WTC11 (cell line): ENCODE data around the gene TVP23A. TPM values are rescaled to one million over a fixed set of nuclear protein-coding genes. Genes with fewer than 3 reads are reported as not detected.

Experiments
- ATAC-seq: fragments of 200-7000 bp; cut with Tn5 transposase; 2 replicates; pipeline ENCODE4 v1.10.0; 2021; ENCODE audit warnings: mild to moderate bottlenecking, moderate library complexity
- CTCF ChIA-PET: fragments of 300-600 bp; sonication (Branson Sonifier 250); formaldehyde crosslinking; loops from one replicate; lab custom pipeline; 2021; ENCODE audit warnings: antibody characterized with exemption; lab: Charles Lee
- POLR2A ChIA-PET: fragments of 350-600 bp; sonication (Branson Sonifier 250); formaldehyde crosslinking; loops from one replicate; lab custom pipeline; 2021; ENCODE audit warnings: antibody characterized with exemption; lab: Charles Lee
- DNase-seq: peaks from one replicate; pipeline ENCODE4 v3.0.0; 2021; ENCODE audit warnings: low spot score
- H3K27ac Mint-ChIP-seq: 2 replicates; pipeline ENCODE4 v1.8.0; 2021; ENCODE audit warnings: mixed read lengths
- H3K27me3 Mint-ChIP-seq: 2 replicates; pipeline ENCODE4 v1.8.0; 2021; ENCODE audit warnings: low read depth, mild to moderate bottlenecking, moderate library complexity, mixed read lengths
- H3K36me3 Mint-ChIP-seq: 2 replicates; pipeline ENCODE4 v1.8.0; 2021; ENCODE audit warnings: mixed read lengths
- H3K4me1 Mint-ChIP-seq: 2 replicates; pipeline ENCODE4 v1.8.0; 2022; ENCODE audit warnings: mixed read lengths
- H3K4me3 Mint-ChIP-seq: 2 replicates; pipeline ENCODE4 v1.8.0; 2021; ENCODE audit warnings: mild to moderate bottlenecking, moderate library complexity, mixed read lengths
- H3K9me3 Mint-ChIP-seq: 2 replicates; pipeline ENCODE4 v1.8.0; 2021; ENCODE audit warnings: mixed read lengths
- CREB1 ChIP-seq: sonication (generic); formaldehyde crosslinking; IDR thresholded peaks from 2 replicates; pipeline ENCODE4 v1.8.0; 2023; ENCODE audit warnings: mild to moderate bottlenecking, missing genetic modification reagents
- ESRRA ChIP-seq: sonication (generic); formaldehyde crosslinking; IDR thresholded peaks from 2 replicates; pipeline ENCODE4 v1.8.1; 2022; ENCODE audit warnings: mild to moderate bottlenecking, missing genetic modification reagents, borderline replicate concordance
- GRHL2 ChIP-seq: fragments of 250-450 bp; sonication (Bioruptor Pico); IDR thresholded peaks from 2 replicates; pipeline ENCODE4 v1.8.0; 2022; ENCODE audit warnings: mild to moderate bottlenecking, moderate library complexity; ENCODE audit not compliant: insufficient replicate concordance, severe bottlenecking
- HMGA2 ChIP-seq: fragments of 250-450 bp; sonication (Bioruptor Pico); IDR thresholded peaks from 2 replicates; pipeline ENCODE4 v1.4.0; 2021; ENCODE audit warnings: mild to moderate bottlenecking, moderate library complexity
- KAT7 ChIP-seq: sonication (generic); formaldehyde crosslinking; IDR thresholded peaks from 2 replicates; pipeline ENCODE4 v1.8.1; 2023; ENCODE audit warnings: missing genetic modification reagents, mild to moderate bottlenecking, borderline replicate concordance
- NFATC4 ChIP-seq: fragments of 250-450 bp; sonication (Bioruptor Pico); IDR thresholded peaks from 2 replicates; pipeline ENCODE4 v1.9.0; 2021; ENCODE audit warnings: mild to moderate bottlenecking
- NFYB ChIP-seq: sonication (generic); formaldehyde crosslinking; conservative IDR thresholded peaks from 2 replicates; pipeline ENCODE4 v1.8.0; 2022; ENCODE audit warnings: low read depth, missing genetic modification reagents
- PRRX2 ChIP-seq: fragments of 250-450 bp; sonication (Bioruptor Pico); IDR thresholded peaks from 2 replicates; pipeline ENCODE4 v1.8.0; 2021; ENCODE audit warnings: mild to moderate bottlenecking
- RELA ChIP-seq: sonication (generic); formaldehyde crosslinking; IDR thresholded peaks from 2 replicates; pipeline ENCODE4 v1.8.1; 2022; ENCODE audit warnings: missing genetic modification reagents, mild to moderate bottlenecking, borderline replicate concordance
- SMAD3 ChIP-seq: sonication (generic); formaldehyde crosslinking; IDR thresholded peaks from 2 replicates; pipeline ENCODE4 v1.8.0; 2022; ENCODE audit warnings: missing genetic modification reagents, mild to moderate bottlenecking, borderline replicate concordance
- TCF7 ChIP-seq: sonication (generic); formaldehyde crosslinking; IDR thresholded peaks from 2 replicates; pipeline ENCODE4 v1.8.0; 2022; ENCODE audit warnings: mild to moderate bottlenecking, low read depth, missing genetic modification reagents, moderate library complexity
- TEAD4 ChIP-seq: sonication (generic); formaldehyde crosslinking; IDR thresholded peaks from 2 replicates; pipeline ENCODE4 v1.8.0; 2022; ENCODE audit warnings: mild to moderate bottlenecking, missing genetic modification reagents
- ZBTB21 ChIP-seq: sonication (generic); formaldehyde crosslinking; IDR thresholded peaks from 2 replicates; pipeline ENCODE4 v1.8.1; 2023; ENCODE audit warnings: mild to moderate bottlenecking, missing genetic modification reagents, borderline replicate concordance
- ZNF138 ChIP-seq: sonication (generic); formaldehyde crosslinking; conservative IDR thresholded peaks from 2 replicates; pipeline ENCODE4 v1.8.1; 2022; ENCODE audit warnings: mild to moderate bottlenecking, moderate library complexity, missing genetic modification reagents
- ZNF317 ChIP-seq: sonication (generic); formaldehyde crosslinking; IDR thresholded peaks from 2 replicates; pipeline ENCODE4 v1.8.1; 2023; ENCODE audit warnings: low read depth, mild to moderate bottlenecking, moderate library complexity, missing genetic modification reagents, borderline replicate concordance
- ZNF416 ChIP-seq: fragments of 250-450 bp; sonication (Bioruptor Pico); IDR thresholded peaks from 2 replicates; pipeline ENCODE4 v1.9.0; 2021; ENCODE audit warnings: mild to moderate bottlenecking, inconsistent platforms
- ZNF423 ChIP-seq: fragments of 250-450 bp; sonication (Bioruptor Pico); IDR thresholded peaks from 2 replicates; pipeline ENCODE4 v2.1.2; 2022; ENCODE audit warnings: mild to moderate bottlenecking, moderate library complexity
- ZNF671 ChIP-seq: fragments of 250-450 bp; sonication (Bioruptor Pico); IDR thresholded peaks from 2 replicates; pipeline ENCODE4 v1.8.0; 2021; ENCODE audit warnings: mild to moderate bottlenecking
- total RNA-seq: library from RNA; stranded (reverse); gene quantifications from 3 replicates; pipeline ENCODE4 v1.2.3, GENCODE V29; 2021
- TF ChIP-seq, protein P1 (sequence below): sonication (generic); formaldehyde crosslinking; IDR thresholded peaks from 2 replicates; pipeline ENCODE4 v1.8.1; 2022; ENCODE audit warnings: mild to moderate bottlenecking, moderate library complexity, missing genetic modification reagents
- TF ChIP-seq, protein P2 (sequence below): sonication (generic); formaldehyde crosslinking; IDR thresholded peaks from 2 replicates; pipeline ENCODE4 v1.8.1; 2022; ENCODE audit warnings: mild to moderate bottlenecking, missing genetic modification reagents, moderate library complexity, borderline replicate concordance
- TF ChIP-seq, protein P3 (sequence below): sonication (generic); formaldehyde crosslinking; IDR thresholded peaks from 2 replicates; pipeline ENCODE4 v1.8.0; 2022; ENCODE audit warnings: mild to moderate bottlenecking, missing genetic modification reagents
- TF ChIP-seq, protein P4 (sequence below): sonication (generic); formaldehyde crosslinking; IDR thresholded peaks from 2 replicates; pipeline ENCODE4 v1.8.0; 2022; ENCODE audit warnings: mild to moderate bottlenecking, missing genetic modification reagents
- TF ChIP-seq, protein P5 (sequence below): sonication (generic); formaldehyde crosslinking; IDR thresholded peaks from 2 replicates; pipeline ENCODE4 v1.8.1; 2023; ENCODE audit warnings: mild to moderate bottlenecking, missing genetic modification reagents, moderate library complexity
- TF ChIP-seq, protein P6 (sequence below): fragments of 250-450 bp; sonication (Bioruptor Pico); IDR thresholded peaks from 2 replicates; pipeline ENCODE4 v1.9.0; 2021; ENCODE audit warnings: mild to moderate bottlenecking

The TVP23A gene
- total RNA-seq, 1 experiment from 2014 or later, result 1.2 TPM

DNA sequence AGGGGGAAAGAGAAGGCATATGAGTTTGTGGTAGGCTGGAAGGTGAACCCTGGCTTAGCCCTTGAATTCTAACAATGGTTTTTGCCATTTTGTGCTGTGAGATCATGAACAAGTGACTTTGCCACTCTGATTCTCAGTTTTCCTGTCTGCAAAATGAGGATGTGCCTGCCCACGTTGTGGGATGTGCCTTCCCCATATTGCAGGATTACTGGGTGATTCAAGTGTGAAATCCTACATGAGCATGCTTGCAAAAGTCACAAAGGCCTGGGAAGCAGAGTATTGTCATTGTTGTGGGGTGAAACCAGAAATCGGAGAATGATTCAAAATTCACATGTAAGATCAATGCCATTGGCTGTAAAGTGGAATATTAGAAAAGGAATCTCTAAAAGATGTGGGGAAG lies 28.6 kb upstream of the TVP23A start:
- no peak overlapping the region for H3K27ac Mint-ChIP-seq
- TF ChIP-seq, protein P1, sequence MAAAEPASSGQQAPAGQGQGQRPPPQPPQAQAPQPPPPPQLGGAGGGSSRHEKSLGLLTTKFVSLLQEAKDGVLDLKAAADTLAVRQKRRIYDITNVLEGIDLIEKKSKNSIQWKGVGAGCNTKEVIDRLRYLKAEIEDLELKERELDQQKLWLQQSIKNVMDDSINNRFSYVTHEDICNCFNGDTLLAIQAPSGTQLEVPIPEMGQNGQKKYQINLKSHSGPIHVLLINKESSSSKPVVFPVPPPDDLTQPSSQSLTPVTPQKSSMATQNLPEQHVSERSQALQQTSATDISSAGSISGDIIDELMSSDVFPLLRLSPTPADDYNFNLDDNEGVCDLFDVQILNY (CRISPR knock-in tag), result no peak
- TF ChIP-seq SMAD3 (CRISPR knock-in tag) (no peak), TCF7 (CRISPR knock-in tag) (no peak), ESRRA (no peak), ZNF317 (no peak), GRHL2 (no peak), CREB1 (CRISPR knock-in tag) (no peak), ZNF671 (no peak), ZNF138 (CRISPR knock-in tag) (no peak), ZBTB21 (CRISPR knock-in tag) (no peak), ZNF423 (no peak)
- TF ChIP-seq, protein P2, sequence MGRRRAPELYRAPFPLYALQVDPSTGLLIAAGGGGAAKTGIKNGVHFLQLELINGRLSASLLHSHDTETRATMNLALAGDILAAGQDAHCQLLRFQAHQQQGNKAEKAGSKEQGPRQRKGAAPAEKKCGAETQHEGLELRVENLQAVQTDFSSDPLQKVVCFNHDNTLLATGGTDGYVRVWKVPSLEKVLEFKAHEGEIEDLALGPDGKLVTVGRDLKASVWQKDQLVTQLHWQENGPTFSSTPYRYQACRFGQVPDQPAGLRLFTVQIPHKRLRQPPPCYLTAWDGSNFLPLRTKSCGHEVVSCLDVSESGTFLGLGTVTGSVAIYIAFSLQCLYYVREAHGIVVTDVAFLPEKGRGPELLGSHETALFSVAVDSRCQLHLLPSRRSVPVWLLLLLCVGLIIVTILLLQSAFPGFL (CRISPR knock-in tag), result no peak
- H3K4me3 Mint-ChIP-seq, result no peak overlapping the region
- H3K9me3 Mint-ChIP-seq, result no peaks in the 10 kb centered on the region
- DNase-seq, result no peak
- ChIA-PET POLR2A (no interaction called here), CTCF (no interaction called here)
- H3K27me3 Mint-ChIP-seq, result peaks cover 2% of the 10 kb centered on the region; the same call in 1 of the 2 replicates
- H3K36me3 Mint-ChIP-seq, result no peaks in the 10 kb centered on the region
- no peak for ATAC-seq
- H3K4me1 Mint-ChIP-seq, result no peaks in the 10 kb centered on the region

DNA sequence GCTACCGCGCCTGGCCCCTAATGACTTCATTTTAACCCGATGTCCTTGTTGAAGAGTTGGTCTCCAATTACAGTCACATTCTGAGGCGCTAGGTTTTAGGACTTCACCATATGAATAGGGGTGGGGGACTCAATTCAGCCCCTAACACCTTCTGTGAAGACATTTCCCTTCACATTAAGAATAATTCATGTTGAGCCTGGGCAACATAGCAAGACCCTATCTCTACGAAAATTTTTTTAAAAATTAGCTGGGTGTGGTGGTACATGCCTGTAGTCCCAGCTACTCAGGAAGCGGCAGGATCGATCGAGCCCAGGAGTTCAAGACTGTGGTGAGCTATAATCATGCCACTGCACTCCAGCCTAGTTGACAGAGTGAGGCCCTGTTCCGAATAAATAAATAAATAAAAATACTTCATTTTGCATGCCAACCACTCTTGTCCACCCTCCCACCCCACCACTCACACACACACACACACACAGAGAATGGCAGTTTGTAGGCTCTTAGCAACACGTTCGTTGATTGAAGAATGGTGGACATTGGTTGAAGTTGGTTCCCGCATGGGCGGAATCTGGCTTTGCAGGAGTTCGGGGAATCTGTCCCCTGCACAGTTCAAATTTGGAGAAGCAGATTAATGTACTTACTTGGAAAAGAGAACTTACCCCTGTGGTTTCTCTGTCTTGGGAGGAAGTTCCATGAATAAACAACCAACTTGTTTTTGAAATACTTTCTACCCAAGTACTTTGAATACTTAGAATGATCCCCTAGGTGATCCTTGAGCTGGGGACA lies 27.8 kb upstream of the TVP23A start:
- Mint-ChIP-seq H3K4me1 (no peaks in the 10 kb centered on the region), H3K4me3 (no peak overlapping the region), H3K27me3 (peaks cover 2% of the 10 kb centered on the region; the same call in 1 of the 2 replicates), H3K9me3 (no peaks in the 10 kb centered on the region), H3K36me3 (no peaks in the 10 kb centered on the region), H3K27ac (no peak overlapping the region)
- POLR2A ChIA-PET, result no interaction called here
- DNase-seq, result no peak
- no peak for ATAC-seq
- CTCF ChIA-PET, result no interaction called here
- TF ChIP-seq NFYB, result no peak
- no peak for TF ChIP-seq ZNF671
- TF ChIP-seq ZNF416, result no peak
- TF ChIP-seq, protein P3, sequence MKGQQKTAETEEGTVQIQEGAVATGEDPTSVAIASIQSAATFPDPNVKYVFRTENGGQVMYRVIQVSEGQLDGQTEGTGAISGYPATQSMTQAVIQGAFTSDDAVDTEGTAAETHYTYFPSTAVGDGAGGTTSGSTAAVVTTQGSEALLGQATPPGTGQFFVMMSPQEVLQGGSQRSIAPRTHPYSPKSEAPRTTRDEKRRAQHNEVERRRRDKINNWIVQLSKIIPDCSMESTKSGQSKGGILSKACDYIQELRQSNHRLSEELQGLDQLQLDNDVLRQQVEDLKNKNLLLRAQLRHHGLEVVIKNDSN (CRISPR knock-in tag), result no peak
- TF ChIP-seq HMGA2, result no peak
- no peak for TF ChIP-seq RELA
- no peak for TF ChIP-seq PRRX2 (CRISPR knock-in tag)
- no peak for TF ChIP-seq TEAD4 (CRISPR knock-in tag)
- TF ChIP-seq SMAD3 (CRISPR knock-in tag), result no peak
- TF ChIP-seq ZNF138 (CRISPR knock-in tag), result no peak
- TF ChIP-seq, protein P4, sequence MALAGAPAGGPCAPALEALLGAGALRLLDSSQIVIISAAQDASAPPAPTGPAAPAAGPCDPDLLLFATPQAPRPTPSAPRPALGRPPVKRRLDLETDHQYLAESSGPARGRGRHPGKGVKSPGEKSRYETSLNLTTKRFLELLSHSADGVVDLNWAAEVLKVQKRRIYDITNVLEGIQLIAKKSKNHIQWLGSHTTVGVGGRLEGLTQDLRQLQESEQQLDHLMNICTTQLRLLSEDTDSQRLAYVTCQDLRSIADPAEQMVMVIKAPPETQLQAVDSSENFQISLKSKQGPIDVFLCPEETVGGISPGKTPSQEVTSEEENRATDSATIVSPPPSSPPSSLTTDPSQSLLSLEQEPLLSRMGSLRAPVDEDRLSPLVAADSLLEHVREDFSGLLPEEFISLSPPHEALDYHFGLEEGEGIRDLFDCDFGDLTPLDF, result no peak
- TF ChIP-seq, protein P5, sequence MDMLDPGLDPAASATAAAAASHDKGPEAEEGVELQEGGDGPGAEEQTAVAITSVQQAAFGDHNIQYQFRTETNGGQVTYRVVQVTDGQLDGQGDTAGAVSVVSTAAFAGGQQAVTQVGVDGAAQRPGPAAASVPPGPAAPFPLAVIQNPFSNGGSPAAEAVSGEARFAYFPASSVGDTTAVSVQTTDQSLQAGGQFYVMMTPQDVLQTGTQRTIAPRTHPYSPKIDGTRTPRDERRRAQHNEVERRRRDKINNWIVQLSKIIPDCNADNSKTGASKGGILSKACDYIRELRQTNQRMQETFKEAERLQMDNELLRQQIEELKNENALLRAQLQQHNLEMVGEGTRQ (CRISPR knock-in tag), result no peak
- TF ChIP-seq KAT7 (CRISPR knock-in tag), result no peak
- no peak for TF ChIP-seq NFATC4
- TF ChIP-seq, protein P1 (CRISPR knock-in tag), result no peak
- TF ChIP-seq, protein P6, sequence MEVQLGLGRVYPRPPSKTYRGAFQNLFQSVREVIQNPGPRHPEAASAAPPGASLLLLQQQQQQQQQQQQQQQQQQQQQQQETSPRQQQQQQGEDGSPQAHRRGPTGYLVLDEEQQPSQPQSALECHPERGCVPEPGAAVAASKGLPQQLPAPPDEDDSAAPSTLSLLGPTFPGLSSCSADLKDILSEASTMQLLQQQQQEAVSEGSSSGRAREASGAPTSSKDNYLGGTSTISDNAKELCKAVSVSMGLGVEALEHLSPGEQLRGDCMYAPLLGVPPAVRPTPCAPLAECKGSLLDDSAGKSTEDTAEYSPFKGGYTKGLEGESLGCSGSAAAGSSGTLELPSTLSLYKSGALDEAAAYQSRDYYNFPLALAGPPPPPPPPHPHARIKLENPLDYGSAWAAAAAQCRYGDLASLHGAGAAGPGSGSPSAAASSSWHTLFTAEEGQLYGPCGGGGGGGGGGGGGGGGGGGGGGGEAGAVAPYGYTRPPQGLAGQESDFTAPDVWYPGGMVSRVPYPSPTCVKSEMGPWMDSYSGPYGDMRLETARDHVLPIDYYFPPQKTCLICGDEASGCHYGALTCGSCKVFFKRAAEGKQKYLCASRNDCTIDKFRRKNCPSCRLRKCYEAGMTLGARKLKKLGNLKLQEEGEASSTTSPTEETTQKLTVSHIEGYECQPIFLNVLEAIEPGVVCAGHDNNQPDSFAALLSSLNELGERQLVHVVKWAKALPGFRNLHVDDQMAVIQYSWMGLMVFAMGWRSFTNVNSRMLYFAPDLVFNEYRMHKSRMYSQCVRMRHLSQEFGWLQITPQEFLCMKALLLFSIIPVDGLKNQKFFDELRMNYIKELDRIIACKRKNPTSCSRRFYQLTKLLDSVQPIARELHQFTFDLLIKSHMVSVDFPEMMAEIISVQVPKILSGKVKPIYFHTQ (CRISPR knock-in tag), result no peak
